HepG2 (cell line): Measurements from ENCODE around the gene PALM3. TPM values are rescaled to one million over a fixed set of nuclear protein-coding genes. Genes with fewer than 3 reads are reported as not detected.

Experiments used
- FOXM1 ChIP-seq: sonication (generic); formaldehyde crosslinking; IDR thresholded peaks from 2 replicates; pipeline ENCODE4 v1.5.0; 2020; ENCODE audit warnings: missing genetic modification reagents
- GABPA ChIP-seq, 2 experiments: IDR thresholded peaks; 2 replicates each; pipeline ENCODE4 v1.6.1; 2011 to 2016; ENCODE audit warnings: low read depth in 2 of 2, low read length in 1 of 2, missing biosample characterization in 1 of 2, missing genetic modification characterization in 1 of 2
- IRF9 ChIP-seq: sonication (generic); formaldehyde crosslinking; IDR thresholded peaks from 2 replicates; pipeline ENCODE4 v1.8.0; 2022; ENCODE audit warnings: missing genetic modification reagents, mild to moderate bottlenecking, borderline replicate concordance
- PAF1 ChIP-seq: IDR thresholded peaks from 2 replicates; pipeline ENCODE4 v1.6.1; 2016; ENCODE audit warnings: missing genetic modification reagents, missing compliant biosample characterization
- TAF1 ChIP-seq: sonication (generic); formaldehyde crosslinking; IDR thresholded peaks from 2 replicates; pipeline ENCODE4 v1.4.0; 2020; ENCODE audit warnings: missing genetic modification reagents
- ZNF407 ChIP-seq: sonication (generic); formaldehyde crosslinking; IDR thresholded peaks from one replicate; pipeline ENCODE4 v1.5.1; 2020; ENCODE audit warnings: mild to moderate bottlenecking, missing genetic modification reagents; ENCODE audit errors: not compliant biosample characterization
- ZNF646 ChIP-seq: sonication (generic); formaldehyde crosslinking; IDR thresholded peaks from 2 replicates; pipeline ENCODE4 v1.9.0; 2021; ENCODE audit warnings: mild to moderate bottlenecking, missing genetic modification reagents
- ZNF788 ChIP-seq: sonication (generic); formaldehyde crosslinking; IDR thresholded peaks from 2 replicates; pipeline ENCODE4 v1.5.0; 2020; ENCODE audit warnings: mild to moderate bottlenecking, missing genetic modification reagents, borderline replicate concordance
- polyA plus RNA-seq, 8 experiments: library from polyadenylated mRNA; depleted of rRNA in 3 of 8; stranded (reverse) in 7 of 8; unstranded in 1 of 8; fragments of >200 nt; fragmentation: Illumina TruSeq in 4 of 8; extraction: Trizol in 4 of 8; gene quantifications; 2 replicates each; pipeline versions ENCODE4 v1.2.1 to v1.2.3, GENCODE V29; 2011 to 2016; ENCODE audit warnings: low read depth in 4 of 8, missing spikeins in 1 of 8, mixed read lengths in 1 of 8; ENCODE audit not compliant: insufficient read depth in 1 of 8
- total RNA-seq, 5 experiments: library from RNA; depleted of rRNA; stranded (reverse); fragments of >200 nt; fragmentation: Illumina TruSeq; extraction: Trizol; gene quantifications; 2 replicates each; pipeline ENCODE4 v1.2.3, GENCODE V29; 2016; ENCODE audit warnings: low read depth in 1 of 5
- TF ChIP-seq, protein P1 (sequence below): sonication (generic); formaldehyde crosslinking; IDR thresholded peaks from 2 replicates; pipeline ENCODE4 v1.8.0; 2022; ENCODE audit warnings: missing genetic modification reagents, low read depth, mild to moderate bottlenecking, borderline replicate concordance

The PALM3 gene
- total and polyA plus RNA-seq, 2 of the 13 experiments (the other 11 are each of a cell fraction or from before 2014, with no cell fraction given) = 0.79 to 2.4 TPM

- no peak for TF ChIP-seq ZNF407 (CRISPR knock-in tag)
- no peak for TF ChIP-seq GABPA (IDR thresholded peaks at IDR 0.05; ENCODE audit: low read depth, low read length)
- no peak for TF ChIP-seq GABPA (CRISPR knock-in tag; IDR thresholded peaks at IDR 0.05; ENCODE audit: low read depth)
- no peak for TF ChIP-seq PAF1 (CRISPR knock-in tag)
- no peak for TF ChIP-seq FOXM1 (CRISPR knock-in tag)
- 0 out of 2 replicates have a peak, but pooled peaks have one; percentile 15 for TF ChIP-seq TAF1 (CRISPR knock-in tag)
- TF ChIP-seq ZNF788 (CRISPR knock-in tag) = no peak
- no peak for TF ChIP-seq ZNF646 (CRISPR knock-in tag)
- TF ChIP-seq IRF9 (CRISPR knock-in tag) = no peak
- TF ChIP-seq, protein P1, sequence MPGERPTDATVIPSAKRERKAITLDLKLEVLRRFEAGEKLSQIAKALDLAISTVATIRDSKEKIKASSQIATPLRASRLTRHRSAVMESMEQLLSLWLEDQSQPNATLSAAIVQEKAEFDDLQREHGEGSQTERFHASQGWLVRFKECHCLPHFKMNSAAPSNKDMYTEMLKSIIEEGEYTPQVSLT (CRISPR knock-in tag) = no peak
Measured at GRCh38 chr19:14061081-14061749, 661 bp downstream of the PALM3 start (continued).
